Esophagus mucosa (tissue), 1 donor: ENCODE data around the gene PABPN1L. TPM values are rescaled to one million over a fixed set of nuclear protein-coding genes. Genes with fewer than 3 reads are reported as not detected.

Experiments
- ATAC-seq: fragments of 200-7000 bp; cut with Tn5 transposase; one replicate; pipeline ENCODE4 v1.9.1; 2020
- total RNA-seq: library from RNA; stranded (reverse); gene quantifications from one replicate; pipeline ENCODE4 v1.2.4, GENCODE V29; 2023
- donor health status: DM: yes; HTN: yes; CAD: no.

Gene PABPN1L
- total RNA-seq, 1 donor from 2014 or later: not detected

DNA sequence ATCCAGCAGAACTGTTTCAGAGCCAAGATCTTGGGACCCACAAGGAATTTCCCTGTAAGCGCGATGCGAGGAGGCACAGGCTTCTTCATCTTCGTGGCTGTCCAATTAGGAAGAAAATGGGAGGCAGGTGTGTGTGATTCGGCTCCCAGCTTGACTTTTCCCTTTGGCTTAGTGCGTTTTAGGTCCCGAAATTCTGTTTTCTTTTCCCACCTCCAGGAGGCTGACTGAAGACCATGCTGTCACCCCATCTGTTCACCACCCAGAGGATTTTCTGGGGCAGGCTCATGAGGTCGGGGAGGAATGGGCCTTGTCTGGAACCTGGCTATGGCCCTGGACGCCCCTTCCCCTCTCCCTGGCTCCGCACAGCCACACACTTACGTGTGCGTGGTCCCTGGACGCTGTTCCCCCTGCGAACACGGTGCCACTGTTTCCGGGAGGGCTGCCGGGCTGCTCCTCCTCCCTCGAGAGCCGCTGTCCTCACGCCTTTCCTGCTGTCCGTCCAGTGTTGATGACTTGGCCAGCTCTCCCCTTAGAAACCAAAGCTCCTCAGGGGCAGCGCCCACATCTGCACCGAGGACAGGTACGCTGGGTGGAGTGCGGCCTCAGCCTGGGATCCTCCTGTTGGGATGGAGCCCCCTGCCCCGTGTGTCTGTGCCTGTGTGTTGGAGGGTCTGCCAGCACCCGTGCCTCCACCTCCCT lies 2.7 kb upstream of the PABPN1L start:
- ATAC-seq: no peak

DNA sequence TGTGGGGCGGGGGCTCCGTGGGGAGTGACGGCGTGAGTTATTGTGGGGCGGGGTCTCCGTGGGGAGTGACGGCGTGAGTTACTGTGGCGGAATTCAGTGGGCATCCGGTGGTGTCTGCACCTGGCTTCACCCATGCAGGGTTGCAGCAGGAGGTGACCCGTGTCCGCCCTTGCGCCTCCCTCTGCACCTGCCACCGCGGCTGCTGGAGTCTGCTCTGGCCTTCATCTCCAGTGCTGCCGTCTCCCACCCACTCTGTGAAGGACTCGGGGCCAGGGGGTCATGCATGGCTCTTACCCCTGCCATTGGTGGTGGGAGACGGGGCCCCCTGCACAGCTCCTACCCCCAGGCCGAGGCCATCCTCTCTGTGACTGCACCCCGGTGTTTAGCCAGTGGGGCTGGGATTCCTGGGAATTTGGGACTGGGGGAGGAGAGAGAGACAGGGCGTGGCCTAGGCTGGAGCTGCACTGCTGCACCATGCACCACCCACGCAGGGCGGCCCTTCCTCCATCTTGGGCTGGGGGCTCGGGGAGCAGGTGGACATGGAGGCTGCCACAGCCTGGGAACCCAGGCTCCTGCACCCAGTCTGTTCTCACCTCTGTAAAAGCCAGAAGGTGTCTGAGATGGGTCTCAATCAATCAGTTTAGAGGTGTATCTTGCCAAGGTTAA lies 1.3 kb upstream of the PABPN1L start:
- ATAC-seq: no peak

DNA sequence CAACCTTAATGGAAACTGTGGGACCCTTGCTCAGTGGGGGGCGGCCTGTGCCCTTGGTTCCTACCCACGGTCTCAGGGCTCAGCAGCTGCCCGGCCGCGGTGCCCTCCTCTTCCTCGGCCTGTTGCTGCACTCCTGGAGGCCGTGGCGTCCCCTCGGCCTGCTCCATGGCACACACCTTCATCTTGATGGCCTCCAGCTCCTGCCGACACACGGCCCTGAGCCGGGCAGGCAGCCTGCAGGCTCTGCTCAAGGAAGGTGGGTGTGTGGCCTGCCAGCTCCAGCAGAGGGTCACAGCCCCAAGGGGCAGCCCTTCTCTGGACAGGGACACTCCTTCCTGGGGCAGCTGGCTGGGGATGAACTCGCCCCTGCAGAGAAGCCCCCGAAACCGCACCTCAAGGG lies 718 bp downstream of the PABPN1L start:
- ATAC-seq: no peak

- no peak for ATAC-seq
Observed at GRCh38 chr16:88865310-88865709, 1.1 kb downstream of the PABPN1L start.

DNA sequence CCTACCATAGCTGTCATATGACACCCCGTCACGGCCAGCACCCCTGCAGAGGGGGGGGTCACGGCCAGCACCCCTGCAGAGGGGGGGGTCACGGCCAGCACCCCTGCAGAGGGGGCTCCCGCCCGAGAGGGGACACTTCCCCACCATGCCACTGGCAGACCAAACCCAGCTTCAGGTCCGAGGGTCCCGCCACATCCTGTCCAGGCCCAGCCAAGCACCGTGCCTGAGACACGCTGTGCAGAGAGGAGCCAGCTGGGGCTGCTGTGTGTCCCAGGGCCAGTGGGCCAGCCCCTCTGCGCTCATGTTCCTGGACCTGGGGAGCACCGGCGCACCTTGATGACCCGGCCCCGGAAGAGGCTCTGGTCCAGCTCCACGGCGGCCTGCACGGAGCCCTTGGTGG lies 1.9 kb downstream of the PABPN1L start:
- ATAC-seq: peak; percentile 9

DNA sequence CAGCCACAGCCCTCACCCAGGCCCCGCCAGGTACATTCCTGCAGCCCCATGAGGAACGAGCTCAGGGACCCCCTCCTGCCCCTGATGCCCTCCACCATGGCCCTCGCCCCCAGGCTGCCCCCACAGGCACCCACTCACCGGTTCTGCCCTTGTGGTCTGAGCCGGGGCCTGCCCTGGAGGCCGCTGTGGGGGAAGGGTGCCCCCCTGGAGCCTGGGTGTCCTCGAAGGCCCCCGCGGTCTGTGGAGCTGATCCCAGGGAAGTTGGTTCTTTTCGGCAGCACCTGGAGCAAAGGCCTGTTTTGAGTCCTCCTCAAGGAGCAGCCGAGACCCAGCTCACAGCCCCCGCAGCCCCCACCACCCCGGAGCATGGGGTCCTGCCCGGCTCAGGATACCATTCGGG lies 2.4 kb downstream of the PABPN1L start:
- no peak for ATAC-seq

GRCh38 chr16:88863426-88863825 lies 3.0 kb downstream of the PABPN1L start:
- no peak for ATAC-seq

GRCh38 chr16:88862968-88863367 lies 3.5 kb downstream of the PABPN1L start:
- ATAC-seq: no peak

GRCh38 chr16:88861359-88861758 lies 5.1 kb downstream of the PABPN1L start:
- ATAC-seq: no peak

- no peak for ATAC-seq
Observed at GRCh38 chr16:88859381-88860091, 6.9 kb downstream of the PABPN1L start.

DNA sequence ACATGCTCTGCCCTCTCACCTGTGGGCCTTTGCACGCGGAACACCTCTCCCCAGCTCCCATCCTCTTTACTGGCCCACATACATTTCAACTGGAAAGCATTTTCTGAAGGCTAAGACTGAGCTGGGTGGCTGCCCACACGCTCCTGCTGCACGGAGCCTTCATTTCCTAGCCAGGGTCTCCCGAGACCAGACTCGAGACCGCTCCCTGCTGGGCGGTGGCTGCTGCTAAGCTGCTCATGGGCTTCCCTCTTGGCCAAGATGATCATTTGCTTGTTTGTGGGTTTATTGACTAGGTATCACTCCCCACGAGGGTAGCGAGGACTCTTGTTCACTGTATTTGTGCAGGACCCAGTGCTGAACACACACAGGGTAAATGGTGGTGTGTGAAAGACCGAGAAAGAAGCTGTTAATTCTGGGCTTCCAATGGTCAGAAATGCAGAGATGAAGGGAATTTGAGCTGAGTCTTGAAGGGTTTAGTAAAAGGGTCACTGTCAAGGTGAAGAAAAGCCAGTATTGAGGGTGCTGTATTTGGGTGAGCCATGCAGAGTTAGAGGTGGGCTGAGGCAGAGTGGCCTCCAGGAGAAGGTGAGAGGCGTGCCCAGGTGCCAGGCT lies 8.6 kb downstream of the PABPN1L start:
- peak; percentile 53 for ATAC-seq

- ATAC-seq: peak; percentile 98
Observed at GRCh38 chr16:88856828-88857727, 9.4 kb downstream of the PABPN1L start, which contains the start of the genes GALNS and TRAPPC2L. TSS of gene GALNS (minus strand) at chr16:88856947. CDS start at chr16:88856877, 70 bp downstream. TSS of gene TRAPPC2L (plus strand) at chr16:88857127. CDS start at chr16:88857151, 24 bp downstream.

DNA sequence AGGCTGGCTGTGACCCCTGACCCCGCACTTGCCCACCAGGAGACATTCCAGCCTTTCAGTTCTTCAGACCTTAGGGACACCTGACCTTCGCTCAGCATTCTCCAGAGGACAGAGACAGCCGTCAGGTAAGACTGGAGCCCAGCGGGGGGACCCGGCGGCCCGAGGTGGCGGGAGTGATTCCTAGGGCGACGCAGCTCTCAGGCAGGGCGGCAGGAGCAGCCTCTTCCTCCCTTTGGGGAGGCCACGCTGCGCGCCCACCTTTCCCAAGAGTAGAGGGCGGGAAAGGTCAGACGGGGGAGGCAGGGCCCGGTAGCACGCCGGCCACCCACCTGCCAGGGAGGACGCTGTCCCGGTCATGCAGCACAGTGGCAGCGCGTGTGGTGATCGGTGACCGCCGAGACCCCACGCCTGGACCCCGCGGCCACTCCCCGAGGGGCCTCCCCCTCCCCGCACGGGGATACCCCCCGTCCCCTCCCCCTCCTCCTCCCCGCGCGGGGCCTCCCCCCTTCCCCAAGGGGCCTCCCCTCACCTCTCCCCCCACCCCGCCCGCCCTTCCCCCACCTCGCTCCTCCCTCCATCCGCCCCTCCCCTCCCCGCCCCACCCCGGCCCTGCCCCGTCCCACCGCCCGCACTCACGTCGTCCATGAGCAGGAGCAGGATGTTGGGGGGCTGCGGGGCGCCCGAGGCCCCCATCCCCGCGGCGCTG lies 10.2 kb downstream of the PABPN1L start:
- peak; percentile 52 for ATAC-seq

DNA sequence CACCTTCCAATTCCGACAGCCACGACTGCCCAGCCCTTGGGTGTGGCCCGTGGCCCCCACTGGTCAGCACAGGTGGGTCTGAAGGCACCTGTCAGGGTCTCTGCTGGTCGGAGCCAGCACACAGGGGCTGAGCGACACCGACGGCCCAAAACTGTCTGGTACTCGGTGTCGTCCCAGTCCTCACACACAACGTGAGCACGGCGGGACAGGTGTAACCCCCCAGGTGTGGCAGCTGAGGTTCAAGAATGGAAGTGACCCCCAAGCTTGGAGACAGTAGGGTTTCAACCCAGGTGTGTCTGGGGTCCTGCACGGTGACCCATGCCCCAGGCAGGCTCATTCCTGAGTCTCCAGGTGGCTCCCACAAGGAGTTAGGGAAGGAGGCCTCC lies 10.7 kb downstream of the PABPN1L start:
- no peak for ATAC-seq

DNA sequence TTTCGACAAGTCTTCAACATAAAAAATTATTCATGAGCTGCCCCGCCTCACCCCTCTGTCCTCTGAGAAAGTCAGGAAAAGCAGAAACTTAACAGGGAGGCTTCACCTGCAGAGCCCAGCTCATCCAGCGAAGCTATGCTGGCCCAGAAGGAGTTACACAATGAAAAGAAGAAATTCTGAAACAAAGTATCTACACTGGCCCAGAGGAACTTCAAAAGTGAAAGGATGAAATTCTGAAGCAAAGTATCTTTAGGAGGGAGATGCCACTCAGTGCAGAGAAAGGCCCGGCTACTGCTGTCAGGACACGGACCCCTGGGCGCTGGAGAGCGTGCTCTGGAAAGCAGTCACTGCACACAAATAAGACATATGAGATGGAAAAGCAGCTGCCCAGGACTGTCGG lies 11.3 kb downstream of the PABPN1L start:
- no peak for ATAC-seq

DNA sequence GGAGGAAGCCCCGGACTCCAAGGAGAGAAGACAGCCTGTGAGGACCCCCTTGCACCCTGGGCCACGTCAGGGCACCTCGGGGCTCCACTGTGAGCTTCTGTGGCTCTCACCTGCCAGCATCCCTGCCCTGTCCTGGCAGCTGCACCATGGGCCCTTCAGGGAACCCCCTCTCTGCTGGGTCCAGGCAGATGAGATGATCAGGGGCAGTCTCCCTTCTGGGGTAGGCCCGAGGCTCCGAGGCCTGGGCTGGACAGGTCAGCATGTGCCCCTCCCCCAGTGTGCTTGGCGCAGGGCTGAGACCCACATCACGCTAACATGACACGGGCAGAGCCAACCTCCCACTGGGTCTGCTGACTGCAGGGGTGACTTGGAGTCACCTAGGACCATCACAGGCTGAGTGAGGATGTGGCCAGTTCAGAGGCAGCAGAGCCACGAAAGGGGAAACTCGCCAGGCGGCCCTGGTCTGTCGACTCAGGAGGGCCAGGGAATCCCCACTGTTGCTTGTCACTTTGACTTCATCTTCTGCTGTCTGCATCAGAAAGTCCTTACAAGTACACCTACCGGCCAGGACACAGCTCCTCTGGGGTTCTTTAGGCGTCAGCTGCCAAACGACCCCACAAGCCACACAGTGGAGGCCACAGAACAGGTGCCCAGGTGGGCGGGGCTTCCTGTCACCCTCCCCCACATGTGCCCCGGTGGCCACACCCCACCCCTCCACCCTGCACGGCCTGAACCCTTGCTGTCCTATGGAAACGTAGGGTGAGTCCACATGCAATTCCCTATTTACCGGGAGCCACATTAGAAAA lies 12.0 kb downstream of the PABPN1L start:
- ATAC-seq: no peak

GRCh38 chr16:88853325-88853941 lies 13.0 kb downstream of the PABPN1L start:
- ATAC-seq: no peak

DNA sequence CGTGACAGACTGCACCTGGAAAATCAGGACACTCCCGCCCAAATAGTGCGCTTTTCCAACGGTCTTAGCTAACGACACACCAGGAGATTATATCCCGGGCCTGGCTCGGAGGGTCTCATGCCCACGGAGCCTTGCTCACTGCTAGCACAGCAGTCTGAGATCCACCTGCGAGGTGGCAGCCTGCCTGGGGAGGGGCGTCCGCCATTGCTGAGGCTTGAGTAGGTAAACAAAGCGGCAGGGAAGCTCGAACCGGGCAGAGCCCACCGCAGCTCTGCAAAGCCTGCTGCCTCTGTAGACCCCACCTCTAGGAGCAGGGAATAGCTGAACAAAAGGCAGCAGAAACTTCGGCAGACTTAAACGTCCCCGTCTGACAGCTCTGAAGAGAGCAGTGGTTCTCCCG lies 14.8 kb downstream of the PABPN1L start:
- ATAC-seq: no peak

DNA sequence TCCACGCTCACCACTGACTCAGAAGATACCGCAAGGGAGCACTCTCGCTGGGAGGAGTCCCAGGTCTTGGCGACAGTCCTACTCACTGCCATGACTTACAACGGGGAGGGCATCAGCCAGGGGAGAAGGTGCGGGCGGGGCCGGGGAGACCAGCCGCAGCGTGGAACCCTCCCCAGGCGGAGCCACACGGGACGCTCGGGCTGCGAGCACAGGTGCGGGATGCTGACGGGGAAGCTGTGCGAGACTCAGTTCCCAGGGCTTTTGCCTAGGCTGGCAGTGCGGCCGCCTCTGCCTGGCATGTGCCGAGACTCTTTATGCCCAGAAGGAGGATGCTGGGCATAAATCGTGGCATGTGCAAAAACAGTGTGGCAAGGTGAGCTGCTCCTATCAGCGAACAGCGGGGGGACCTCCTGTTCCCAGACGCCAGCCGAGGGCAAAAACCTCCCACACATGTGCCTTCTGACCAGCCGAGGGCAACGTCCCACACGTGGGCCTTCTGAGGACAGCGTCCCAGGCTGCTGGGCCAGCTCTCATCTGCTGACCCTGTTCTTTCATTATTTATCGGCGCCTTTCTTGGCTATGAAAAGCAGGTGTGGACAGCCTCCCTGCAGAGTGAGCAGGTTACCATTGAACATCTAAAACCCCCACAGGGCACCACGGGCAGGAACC lies 15.8 kb downstream of the PABPN1L start:
- no peak for ATAC-seq
